ENCODE data around the gene ELMO1.

Gene ELMO1

GRCh38 chr7:37482505-37482904, 33.8 kb upstream of the ELMO1 start:
- in situ Hi-C loops (cut with MboI; ENCODE audit: low pct_unique_long_range_greater_than_20kb, low sequenced_read_pairs, unreplicated experiment): no loop called here
- TF ChIP-seq CTCF (IDR thresholded peaks at IDR 0.05; ENCODE audit: extremely low read depth, insufficient read depth, missing control alignments): no peak
- DNase-seq (ENCODE audit: low spot score): no peak

GRCh38 chr7:37481722-37482288, 33.1 kb upstream of the ELMO1 start:
- DNase-seq (ENCODE audit: low spot score): no peak
- no peak for TF ChIP-seq CTCF (IDR thresholded peaks at IDR 0.05; ENCODE audit: extremely low read depth, insufficient read depth, missing control alignments)
- in situ Hi-C loops (cut with MboI; ENCODE audit: low pct_unique_long_range_greater_than_20kb, low sequenced_read_pairs, unreplicated experiment): no loop called here

- in situ Hi-C loops (cut with MboI; ENCODE audit: low pct_unique_long_range_greater_than_20kb, low sequenced_read_pairs, unreplicated experiment): no loop called here
- no peak for TF ChIP-seq CTCF (IDR thresholded peaks at IDR 0.05; ENCODE audit: extremely low read depth, insufficient read depth, missing control alignments)
- no peak for DNase-seq (ENCODE audit: low spot score)
Observed at GRCh38 chr7:37481154-37481553, 32.5 kb upstream of the ELMO1 start.

- TF ChIP-seq CTCF (IDR thresholded peaks at IDR 0.05; ENCODE audit: extremely low read depth, insufficient read depth, missing control alignments): no peak
- in situ Hi-C loops (cut with MboI; ENCODE audit: low pct_unique_long_range_greater_than_20kb, low sequenced_read_pairs, unreplicated experiment): no loop called here
- DNase-seq (ENCODE audit: low spot score): no peak
Observed at GRCh38 chr7:37480041-37481031, 31.7 kb upstream of the ELMO1 start.

- no peak for DNase-seq (ENCODE audit: low spot score)
- TF ChIP-seq CTCF (IDR thresholded peaks at IDR 0.05; ENCODE audit: extremely low read depth, insufficient read depth, missing control alignments): no peak
- in situ Hi-C loops (cut with MboI; ENCODE audit: low pct_unique_long_range_greater_than_20kb, low sequenced_read_pairs, unreplicated experiment): no loop called here
Observed at GRCh38 chr7:37476881-37477450, 28.3 kb upstream of the ELMO1 start.

GRCh38 chr7:37476428-37476827, 27.8 kb upstream of the ELMO1 start:
- TF ChIP-seq CTCF (IDR thresholded peaks at IDR 0.05; ENCODE audit: extremely low read depth, insufficient read depth, missing control alignments): no peak
- in situ Hi-C loops (cut with MboI; ENCODE audit: low pct_unique_long_range_greater_than_20kb, low sequenced_read_pairs, unreplicated experiment): no loop called here
- no peak for DNase-seq (ENCODE audit: low spot score)

Data from GM13977 (cell line).